HEK293 (cell line): ENCODE measurements around the gene KRT17.
"Not testable (repeated sequence)": the region's sequence is repeated elsewhere in the genome, so short reads cannot be mapped to it uniquely, and the experiment has no call there.

ENCODE experiments used
- CTCF ChIP-seq: fragments of 450-650 bp; formaldehyde crosslinking; IDR thresholded peaks from 2 replicates; pipeline ENCODE4 v1.5.1; 2016; ENCODE audit warnings: missing biosample characterization, missing genetic modification characterization
- SETDB1 ChIP-seq: IDR thresholded peaks from one replicate; pipeline ENCODE4 v1.6.1; 2017; ENCODE audit warnings: mild to moderate bottlenecking, low read length, moderate library complexity, mixed read lengths; ENCODE audit not compliant: insufficient read length
- ZNF280C ChIP-seq: fragments of 450-650 bp; formaldehyde crosslinking; IDR thresholded peaks from 2 replicates; pipeline ENCODE4 v1.5.1; 2016; ENCODE audit warnings: missing biosample characterization, missing genetic modification characterization
- ZNF391 ChIP-seq: fragments of 450-650 bp; formaldehyde crosslinking; IDR thresholded peaks from 2 replicates; pipeline ENCODE4 v1.5.1; 2016; ENCODE audit warnings: low read depth, missing biosample characterization, missing genetic modification characterization, borderline replicate concordance
- ZNF510 ChIP-seq: fragments of 450-650 bp; formaldehyde crosslinking; IDR thresholded peaks from 2 replicates; pipeline ENCODE4 v1.5.1; 2018; ENCODE audit warnings: mild to moderate bottlenecking, missing genetic modification characterization, missing biosample characterization; ENCODE audit not compliant: insufficient replicate concordance
- ZSCAN18 ChIP-seq: fragments of 450-650 bp; formaldehyde crosslinking; IDR thresholded peaks from 2 replicates; pipeline ENCODE4 v1.5.1; 2016; ENCODE audit warnings: missing biosample characterization, missing genetic modification characterization
- ZSCAN23 ChIP-seq: fragments of 450-650 bp; formaldehyde crosslinking; IDR thresholded peaks from 2 replicates; pipeline ENCODE4 v1.5.1; 2016; ENCODE audit warnings: missing biosample characterization, missing genetic modification characterization

GRCh38 chr17:41610061-41610517, 14.3 kb downstream of the KRT17 start:
- TF ChIP-seq CTCF (tag by site-specific recombination); ZNF280C; ZNF510; ZSCAN18 (tag by site-specific recombination); SETDB1; ZNF391 (tag by site-specific recombination); ZSCAN23 (tag by site-specific recombination): not testable (repeated sequence)
